Measurements from ENCODE around the gene IFNA13.

Gene IFNA13

DNA sequence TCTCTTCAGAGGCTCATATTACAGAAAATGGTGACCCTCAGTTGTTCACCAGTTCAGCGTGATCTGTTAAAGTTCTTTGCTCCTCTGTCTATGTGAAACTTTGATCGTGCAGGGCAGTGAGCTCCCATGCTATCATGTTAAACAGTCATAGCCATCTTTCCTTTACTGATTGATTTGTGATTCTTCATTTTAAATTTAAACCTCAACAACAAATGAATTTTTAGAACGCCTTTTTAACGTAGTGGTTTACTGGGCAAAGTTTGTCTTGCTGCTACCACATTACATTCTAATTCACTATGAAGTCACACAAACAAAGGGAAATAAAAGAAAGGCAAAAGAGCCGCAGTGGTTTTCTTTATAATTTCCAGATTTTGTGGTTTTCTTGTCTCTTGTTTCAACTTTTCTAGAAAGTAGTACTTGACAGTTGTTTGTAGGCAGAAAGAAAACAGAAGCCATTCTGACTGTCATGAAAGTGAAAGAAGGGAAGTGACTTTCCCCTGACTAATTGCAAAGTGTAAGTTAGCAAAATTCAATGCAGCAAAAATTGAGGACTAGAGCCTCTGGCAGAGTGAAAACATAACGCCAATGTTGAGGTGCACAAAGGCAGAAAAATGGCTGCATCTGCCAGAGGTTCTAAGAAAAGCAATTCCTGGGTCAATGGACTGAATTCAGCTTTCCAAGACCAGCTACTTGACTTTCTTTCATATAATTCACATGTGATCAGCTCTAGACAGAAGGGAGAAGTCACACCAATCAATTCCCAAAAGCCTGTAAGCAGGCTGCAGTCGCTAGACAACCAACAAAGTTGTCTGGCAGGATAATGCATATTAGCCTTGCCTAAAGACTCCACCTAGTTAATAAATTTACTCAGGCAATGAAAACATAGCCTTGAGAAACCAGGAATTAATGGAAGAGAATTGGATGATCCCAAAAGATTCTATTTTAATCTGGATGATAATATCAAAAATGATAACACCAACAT, 10.1 kb downstream of the IFNA13 start:
- DNase-seq, result no peak

DNA sequence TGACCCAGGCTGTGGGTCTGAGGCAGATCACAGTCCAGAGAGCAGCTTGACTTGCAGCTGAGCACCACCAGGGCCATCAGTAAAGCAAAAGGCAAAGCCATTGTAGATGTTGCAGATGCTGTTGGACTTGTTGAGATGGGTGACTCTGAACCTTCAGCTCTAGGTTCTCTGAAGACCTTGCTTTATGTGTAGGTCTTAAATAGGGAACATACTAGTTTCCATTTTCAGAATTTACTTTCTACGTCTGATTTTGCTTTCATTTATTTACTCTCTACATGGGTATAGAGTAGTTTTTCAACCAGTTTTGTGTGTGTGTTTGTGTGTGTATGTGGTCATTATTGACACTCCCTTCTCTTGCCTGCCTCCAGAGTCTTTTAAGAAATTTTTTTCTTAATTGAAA, 17.1 kb downstream of the IFNA13 start, which contains the start of gene IFNA6:
IFNA6 (minus strand) TSS at position 101 of the 400 bp plus-strand sequence; CDS start at position 101, 0 bp downstream.
- DNase-seq, result no peak

DNA sequence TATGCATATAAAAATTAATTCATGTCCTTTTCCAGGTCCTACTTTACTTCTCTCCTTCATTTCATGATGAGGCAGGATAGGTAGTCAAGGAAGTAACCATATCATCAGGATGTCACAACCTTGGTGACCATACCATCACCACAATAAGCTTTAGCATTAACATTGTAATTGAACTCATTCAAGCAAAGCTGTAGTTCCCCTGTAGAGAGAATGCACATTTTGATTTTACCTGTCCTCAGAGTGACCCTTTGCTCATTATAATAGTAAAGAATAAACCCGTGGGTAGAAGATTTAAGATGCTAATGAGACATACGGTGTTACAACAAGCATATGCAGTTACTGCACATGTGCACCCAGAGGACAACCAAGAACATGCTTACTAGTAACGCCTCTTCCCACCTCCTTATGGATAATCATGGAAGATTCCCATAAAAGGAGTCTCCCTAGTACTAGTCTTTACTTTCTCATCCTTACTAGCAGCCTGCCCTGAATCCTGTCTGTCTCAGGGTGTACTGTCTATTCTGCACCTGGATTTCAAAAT, 19.4 kb downstream of the IFNA13 start:
- DNase-seq, result no peak

DNA sequence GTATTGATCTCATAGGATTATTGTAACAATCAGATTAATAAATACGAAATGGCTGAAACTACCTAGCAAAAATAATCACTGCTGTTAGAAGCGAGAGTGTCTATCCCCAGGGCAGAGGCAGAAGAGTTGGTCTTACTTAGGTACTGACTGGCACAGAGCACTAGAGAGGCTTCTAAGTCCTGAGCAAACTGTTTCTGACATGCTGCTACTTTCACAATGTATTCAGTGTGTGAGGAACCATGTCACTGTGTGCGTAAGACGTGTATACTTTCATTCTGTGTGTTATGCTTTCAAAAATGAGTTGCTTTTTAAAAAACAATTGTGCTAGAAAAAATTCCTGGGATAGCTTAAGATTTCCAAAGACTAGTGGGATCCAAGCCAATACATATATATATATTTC, 27.1 kb downstream of the IFNA13 start:
- no peak for DNase-seq

DNA sequence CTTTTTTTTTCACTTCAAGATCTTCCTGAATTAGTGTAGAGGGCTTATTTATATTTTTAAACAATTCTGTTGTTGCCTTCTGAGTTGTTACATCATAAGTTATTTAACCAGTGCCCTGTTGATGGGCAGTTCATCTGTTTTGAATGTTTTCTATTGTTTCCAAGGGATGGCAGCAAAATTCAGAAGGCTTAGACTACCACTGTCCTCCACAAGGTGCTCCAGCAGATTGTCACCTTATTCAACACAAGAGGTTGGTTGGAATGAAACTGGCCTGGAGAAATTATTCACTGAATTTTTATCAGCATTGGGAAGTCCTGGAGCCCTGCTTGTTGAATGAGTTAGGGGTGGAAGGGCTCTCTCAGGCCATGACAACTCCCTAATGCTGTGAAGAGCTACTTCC, 31.4 kb downstream of the IFNA13 start:
- peak; percentile 18 for DNase-seq

DNA sequence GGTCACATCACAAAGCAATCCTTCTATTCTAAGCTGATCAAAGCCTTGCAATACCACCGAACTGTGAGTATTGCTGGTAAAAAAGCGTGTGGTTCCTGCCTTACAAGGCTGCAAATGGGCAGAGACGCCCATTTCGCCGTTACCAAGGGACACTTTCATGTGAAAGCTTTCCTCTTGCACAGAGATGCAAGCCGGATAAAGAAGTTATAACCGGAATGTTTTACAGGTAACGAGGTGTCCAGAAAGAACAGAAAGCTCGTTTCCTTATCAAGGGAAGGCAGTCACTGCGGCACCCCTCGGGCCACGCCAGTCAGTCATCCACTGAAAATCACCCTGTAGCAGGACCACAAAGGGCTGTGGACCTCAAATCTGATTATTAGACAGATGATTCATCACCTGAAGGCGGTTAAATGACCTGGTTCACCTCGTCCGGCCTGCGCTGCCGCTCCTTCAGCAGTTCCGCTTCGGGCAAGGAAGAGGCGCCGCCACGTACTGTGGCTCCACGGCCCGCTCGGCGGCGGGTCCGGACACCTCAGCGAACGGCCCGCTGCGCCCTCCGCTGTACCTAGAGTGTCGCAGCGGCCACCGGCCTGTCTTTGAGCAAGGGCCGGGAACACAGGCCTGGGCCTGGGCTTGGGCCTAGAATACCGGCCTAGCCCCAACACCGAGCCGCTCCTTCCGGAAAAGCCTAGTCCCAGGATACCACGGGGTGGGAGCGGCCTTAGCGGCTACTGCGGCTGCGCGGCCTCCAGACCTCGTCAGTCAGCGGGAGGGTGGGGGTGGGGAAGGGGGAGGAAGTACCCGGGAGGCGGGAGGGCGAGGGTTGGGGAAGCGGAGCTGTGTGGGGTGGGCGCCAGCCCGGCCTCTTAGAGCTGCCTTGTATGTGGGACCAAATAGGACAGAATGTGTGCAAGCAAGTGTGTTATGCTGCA, 32.9 kb downstream of the IFNA13 start, which contains the start of gene KLHL9:
KLHL9 (minus strand) TSS at position 704 of the 932 bp plus-strand sequence; CDS start at position 159, 545 bp downstream.
- peak; percentile 91 for DNase-seq

DNA sequence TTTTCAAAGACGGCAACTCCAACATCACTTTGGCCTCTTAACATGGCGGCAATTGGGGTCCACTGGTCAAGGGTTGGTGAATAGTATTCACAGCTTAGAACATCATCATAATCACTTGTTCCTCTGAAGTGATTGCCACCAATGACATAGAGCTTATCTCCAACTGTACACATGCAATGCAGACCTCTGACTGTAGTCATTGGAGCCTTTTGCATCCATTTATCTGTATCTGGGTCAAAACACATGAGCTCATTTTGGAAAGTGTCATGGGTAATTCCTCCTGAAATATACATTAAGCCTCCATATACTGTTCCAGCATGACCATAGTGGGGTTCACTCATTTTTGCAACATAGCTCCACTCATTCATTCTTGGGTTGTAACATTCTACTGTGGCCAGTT, 34.6 kb downstream of the IFNA13 start:
- DNase-seq, result peak; percentile 59

DNA sequence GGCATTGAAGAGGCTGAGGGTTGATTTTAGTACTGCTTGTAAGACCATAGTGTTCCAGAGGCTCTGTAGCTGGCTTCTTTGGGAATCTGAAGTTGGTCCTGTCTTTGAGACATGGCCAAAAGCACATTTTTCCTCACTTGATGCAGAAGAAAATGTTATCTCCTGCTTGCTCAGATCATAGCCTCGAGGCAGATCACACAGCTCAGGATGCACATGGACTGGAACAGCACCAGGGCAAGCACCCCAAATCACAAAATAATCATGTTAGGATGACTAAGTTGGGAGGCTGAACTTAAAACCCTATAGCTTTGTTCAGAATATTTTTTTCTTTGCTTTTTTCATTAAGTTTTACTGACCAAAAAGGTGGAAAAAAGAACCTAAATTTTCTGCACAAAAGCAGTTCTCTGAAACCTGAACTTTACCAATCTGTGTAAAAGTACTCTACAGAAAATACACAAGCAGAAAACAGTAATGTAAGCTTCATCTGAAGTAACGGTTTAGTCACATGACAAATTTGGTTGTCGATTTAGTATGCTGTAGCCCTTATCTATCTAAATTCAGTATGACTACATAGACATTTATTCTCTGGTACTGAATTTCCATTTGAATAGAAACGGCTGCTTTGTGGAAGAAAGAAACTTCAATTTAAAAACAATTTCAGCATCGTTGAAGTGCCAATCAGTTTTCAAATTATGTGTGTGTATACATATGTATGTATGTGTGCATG, 36.0 kb downstream of the IFNA13 start:
- DNase-seq, result no peak

DNA sequence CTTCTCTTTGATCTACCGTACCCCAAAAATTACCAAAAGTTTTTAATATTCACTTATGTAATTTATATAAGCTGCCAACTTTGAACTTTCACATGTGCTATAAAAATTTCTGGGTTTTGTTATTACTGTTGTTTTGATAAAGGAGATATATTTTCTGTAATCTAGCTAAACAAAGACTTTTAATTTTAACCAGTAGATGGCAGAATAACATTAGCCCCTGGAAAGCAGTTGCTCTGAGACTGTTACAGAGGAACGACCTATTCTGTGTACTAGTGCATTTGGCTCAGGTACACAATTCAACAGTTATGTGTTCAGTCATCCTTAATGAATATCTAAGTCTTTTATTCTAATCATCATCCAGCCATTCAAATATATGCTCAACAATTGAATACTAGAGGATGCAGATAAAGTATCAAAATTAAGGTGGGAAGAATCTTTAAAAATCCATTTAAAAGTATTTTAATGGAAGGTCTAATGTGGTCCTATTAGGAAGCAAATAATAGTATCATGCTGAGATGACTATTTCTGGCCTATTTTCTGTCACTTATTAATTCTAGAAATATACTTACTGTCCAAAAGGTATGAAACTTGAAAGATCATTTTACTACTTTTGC, 41.2 kb downstream of the IFNA13 start:
- peak; percentile 73 for DNase-seq

DNA sequence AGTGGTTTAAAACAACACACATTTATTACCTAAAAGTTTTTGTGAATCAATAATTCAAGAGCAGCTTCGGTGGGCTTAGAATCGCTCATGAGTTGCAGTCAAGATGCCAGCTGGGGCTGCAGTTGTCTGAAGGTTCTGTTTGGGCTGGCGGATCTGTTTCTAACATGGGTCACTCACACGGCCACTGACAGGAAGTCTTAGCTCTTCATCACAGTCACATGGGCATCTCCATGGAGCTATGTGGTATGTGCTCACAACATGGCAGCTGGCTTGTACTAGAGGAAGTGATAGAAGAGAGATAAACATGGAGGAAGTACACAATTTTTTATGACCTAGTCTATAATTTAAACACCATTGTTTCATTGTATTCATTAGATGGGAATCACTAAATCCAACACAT, 43.8 kb downstream of the IFNA13 start:
- no peak for DNase-seq

DNA sequence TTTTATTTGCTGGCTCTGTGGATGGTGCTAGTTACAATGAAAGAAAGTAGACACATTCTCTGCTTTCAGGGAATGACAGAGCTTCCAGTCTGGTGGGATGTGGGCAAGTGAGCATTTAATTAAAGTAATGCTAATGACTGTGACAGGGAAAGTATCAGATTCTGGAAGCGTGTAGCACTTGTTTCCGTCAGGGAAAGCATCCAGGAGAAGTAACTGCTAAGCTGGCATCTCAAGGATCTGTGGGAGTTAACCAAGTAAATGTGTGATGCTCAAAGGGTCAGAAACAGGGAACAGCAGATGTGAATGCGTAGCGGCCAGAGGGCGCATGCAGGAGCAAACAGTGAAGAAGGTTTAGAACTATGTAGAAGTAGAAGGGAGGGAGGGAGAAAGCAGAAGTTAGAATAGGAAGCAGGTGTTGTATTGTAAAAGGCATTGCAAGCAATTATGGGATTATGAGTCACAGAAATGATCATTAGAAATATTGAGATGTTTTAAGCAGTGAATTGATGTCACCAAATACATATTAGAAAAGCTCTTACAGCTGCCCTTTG, 44.9 kb downstream of the IFNA13 start:
- DNase-seq, result no peak

DNA sequence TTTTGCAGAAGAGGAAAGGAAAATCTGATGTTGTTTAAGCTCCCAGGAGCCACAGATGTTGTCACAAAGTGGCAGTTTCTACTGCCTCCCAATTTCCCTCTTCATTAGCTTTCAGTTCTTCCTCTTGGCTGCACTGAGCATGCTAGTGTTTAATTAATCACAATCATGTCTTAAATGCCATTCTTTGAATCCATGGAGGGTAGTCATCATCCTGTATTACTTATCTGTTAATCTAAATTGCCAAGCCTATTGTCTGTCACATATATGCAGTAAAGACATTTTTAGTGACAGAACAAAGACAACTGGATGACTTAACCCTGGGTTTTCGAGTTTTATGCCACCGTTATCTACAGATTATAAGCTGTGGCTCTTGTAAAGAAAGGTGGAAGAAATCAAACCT, 47.4 kb downstream of the IFNA13 start:
- no peak for DNase-seq

DNA sequence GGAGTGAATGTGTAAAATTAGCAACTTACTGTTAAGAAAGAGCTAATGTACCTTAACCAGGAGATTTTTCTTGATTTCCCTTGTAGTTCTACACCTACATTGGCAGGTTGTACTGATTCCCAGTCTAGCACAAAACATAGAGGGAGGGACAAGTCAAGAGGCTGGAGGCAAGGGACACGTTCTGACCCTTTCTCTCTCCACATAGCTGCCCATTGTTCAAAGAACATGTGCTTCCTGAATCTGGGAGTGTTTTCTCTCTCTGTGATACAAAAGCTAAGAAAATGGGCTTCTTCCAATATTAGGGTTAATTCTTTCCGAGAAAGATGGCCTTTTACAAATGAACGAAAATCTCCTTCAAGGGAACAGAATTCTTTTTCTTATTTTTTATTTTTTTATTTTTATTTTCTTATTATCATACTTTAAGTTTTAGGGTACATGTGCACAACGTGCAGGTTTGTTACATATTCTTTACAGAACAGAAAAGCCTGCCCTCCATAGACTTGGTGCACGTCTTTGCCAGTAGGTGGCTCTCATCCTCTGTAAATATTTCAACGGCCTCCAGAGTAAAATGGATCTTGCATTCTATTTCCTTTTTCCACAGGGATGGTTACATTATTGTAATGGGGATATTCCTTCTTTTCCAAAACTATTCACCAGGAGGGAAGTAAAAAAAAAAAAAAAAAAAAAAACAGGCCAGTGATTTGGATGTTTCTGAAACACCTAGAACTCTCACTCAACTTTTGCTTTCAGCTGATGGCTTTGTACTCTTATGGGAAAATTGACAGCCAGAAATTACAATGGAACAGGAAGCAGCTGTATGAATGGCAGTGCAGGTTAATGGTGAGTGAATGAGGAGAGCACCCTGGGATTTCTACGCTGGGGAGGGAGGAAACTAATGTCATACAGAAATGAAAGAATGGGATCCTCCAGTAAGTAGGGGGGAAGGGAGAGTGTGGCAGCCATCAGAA, 49.6 kb downstream of the IFNA13 start:
- peak; percentile 55 for DNase-seq
